Measurements from ENCODE around the gene PLEKHA1. TPM values are rescaled to one million over a fixed set of nuclear protein-coding genes. Genes with fewer than 3 reads are reported as not detected.

PLEKHA1 gene
- total RNA-seq, 1 experiment from 2014 or later = 10.0 TPM

DNA sequence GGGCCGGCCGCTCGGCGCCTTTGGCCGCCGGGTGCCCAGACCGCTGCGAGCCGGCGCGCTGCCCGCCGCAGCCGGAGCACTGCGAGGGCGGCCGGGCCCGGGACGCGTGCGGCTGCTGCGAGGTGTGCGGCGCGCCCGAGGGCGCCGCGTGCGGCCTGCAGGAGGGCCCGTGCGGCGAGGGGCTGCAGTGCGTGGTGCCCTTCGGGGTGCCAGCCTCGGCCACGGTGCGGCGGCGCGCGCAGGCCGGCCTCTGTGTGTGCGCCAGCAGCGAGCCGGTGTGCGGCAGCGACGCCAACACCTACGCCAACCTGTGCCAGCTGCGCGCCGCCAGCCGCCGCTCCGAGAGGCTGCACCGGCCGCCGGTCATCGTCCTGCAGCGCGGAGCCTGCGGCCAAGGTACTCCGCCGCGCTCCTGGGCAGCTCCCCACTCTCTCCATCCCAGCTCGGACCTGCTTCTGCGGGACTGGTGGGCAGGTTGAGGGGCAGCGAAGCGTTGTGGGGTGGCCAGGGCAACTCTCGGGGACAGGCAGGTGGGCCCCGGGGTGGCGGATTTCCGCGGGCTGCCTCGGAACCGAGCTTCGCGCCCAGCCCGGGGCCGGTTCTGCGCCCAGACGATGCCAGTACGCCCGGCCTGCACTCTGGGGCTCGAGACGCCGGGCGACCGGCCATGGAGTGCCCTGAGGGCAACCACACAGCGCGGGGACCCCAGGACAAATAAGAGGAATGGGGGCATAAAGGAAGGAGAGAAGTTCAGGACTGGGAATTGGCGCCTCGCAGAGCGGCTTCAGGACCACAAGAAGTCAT, 87.4 kb downstream of the PLEKHA1 start:
- DNase-seq (ENCODE audit: low read depth) = no peak

DNA sequence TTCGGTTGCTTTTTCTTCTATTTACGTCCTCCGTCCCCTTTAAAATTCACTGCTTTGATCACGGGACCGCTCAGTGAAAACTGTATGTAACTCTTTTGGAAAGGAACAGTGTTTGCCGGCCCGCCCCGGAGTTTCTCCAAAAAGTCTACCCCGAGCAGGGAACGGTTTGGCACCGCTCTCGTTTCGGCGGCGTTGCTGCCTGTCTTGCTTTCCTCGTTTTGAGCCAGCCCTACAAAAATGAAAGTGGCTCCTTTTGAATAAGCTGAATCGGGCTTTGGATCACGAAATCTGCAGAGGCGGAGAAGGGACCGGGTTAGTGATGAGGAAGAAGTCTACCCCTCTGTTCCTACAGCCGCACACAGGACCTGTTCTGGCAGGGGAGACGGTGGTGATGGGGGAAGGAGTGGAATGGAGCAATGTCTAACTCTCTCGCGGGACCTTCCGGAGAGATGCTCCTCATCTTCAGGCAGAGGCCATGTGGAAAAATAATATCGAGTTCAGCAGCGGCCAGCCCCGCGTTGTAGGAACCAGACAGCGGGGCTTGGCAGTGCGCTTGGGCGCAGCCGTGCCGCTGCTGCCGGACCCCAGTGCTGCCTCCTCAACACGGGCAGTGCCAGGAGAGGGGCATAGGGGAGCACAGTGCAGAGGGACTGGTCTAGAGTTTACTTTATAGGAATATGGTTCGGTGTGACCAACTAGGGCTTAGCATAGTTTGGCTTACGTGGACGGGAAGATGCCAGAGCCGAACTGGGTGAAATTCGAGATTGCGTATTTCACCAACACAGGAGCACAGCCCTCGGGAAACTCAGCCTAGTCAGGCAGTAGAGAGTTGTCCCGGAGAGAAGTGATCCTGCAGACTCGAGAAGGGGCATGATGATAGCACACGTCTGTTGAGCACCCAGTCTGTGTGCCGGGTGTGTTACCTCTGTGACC, 88.3 kb downstream of the PLEKHA1 start:
- peak; percentile 42 for DNase-seq (ENCODE audit: low read depth)

DNA sequence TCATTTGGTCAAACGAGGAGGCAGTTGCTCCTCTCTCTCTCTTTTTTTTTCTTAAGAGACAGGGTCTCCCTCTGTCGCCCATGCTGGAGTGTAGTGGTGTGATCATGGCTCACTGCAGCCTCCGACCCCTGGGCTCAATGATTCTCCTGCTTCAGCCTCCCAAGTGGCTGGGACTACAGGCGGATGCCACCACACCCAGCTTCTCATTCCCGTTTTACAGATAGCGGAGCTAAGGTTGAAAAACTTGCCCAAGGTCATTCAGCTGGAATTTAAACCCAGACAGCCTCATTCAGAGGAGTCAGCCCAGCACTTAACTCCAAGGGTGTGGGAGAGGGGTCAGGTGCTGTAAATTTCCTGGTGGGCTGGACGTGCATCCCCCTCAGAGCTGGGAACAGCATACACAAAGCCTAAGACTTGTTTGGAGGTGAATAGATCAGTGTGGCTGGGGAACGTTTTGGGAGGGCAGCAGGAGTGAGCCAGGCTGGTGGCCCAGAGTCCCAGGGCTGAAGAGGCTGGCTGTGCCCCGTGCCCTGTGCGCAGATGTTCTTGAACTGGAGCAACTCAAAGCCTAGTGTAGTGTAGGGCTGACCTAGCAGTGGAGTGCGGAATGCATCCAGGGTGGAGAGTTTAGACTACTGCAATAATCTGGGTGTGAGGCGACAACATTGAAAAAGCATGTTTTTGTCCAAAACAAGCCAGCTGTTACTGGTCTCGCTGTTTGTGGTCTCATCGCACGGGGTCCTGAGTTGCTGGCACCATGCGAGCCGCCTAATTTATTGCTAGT, 89.2 kb downstream of the PLEKHA1 start:
- DNase-seq (ENCODE audit: low read depth) = no peak

DNA sequence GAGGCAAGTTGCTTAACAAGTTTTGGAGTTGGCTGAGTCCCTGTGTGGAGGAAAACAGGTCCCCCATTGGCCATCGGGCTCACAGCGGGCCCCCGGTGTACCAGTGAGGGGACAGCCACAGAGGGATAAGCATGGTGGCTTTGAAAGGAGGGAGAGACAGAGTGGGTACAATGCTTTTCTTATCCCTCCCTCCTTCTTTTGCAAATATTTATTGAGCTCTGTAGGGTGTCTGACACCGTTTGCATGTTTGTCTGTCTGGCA, 89.7 kb downstream of the PLEKHA1 start:
- no peak for DNase-seq (ENCODE audit: low read depth)

DNA sequence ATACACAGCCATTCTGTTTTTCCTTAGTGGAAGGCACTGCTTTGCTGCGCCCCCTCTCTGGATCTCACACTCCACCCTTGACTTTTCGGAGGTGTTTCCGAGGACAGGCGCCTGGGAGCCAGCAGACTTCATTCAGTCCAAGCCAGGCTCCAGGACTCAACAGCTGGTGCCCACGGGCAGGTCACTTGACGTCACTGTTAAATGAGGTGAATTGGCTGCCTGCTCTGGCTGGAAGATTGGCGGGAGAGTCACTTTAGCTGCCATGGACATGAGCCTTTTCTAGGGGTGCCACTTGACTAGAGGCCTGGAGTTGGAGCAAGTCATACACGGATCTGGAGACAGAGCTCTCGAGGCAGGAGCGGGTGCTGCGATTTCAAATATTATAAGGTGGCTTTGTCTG, 90.1 kb downstream of the PLEKHA1 start:
- DNase-seq (ENCODE audit: low read depth) = no peak

DNA sequence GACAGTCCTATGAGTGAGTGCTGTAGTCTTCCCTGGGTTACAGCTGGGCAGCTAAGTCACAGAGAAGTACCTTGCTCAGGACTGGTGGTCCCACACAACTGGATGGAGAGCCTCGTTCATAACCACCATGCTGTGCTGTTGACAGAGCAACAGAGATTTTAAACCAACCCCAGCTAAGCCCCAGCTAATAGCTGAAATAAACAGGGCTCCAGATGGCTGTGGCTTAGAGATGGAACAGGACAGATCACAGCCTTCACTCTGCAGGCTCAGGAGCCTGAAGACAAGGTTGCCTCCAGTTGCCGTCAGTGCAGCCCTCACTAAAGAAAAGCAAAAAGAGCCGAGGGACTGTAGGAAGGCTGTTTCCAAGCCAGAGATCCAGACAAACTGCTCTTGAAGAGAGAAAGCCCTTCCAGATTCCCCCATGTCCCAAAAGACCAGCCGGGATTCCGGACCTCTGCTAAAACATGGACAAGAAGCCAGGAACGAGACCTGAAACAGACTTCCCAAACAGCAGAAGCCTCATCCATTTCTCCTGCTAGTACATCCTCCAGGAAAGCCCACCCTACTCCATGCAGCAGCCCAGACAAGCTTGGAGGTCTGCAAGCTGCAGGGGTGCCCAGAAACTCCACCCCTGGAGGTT, 91.0 kb downstream of the PLEKHA1 start:
- no peak for DNase-seq (ENCODE audit: low read depth)

DNA sequence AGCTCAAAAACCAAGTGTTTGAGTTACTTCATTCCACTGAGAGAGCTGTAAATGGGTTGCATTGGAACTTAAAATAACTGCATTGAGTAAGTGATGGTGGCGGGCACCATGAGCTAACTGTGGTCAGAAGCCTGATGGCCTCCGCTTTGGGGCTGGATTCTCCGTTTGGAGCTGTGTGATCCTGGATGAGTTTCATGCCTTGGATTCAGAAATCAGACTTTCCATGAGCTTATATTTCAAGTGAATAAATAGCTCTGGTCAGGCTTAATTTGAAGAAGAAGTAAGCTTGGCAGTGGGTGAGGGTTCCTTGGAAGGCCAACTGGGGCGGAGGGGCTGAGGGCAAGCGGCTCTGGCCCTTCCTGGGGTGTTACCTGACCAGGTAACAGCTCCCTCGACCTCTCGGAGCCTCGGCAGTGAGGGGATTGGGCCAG, 92.5 kb downstream of the PLEKHA1 start:
- no peak for DNase-seq (ENCODE audit: low read depth)

DNA sequence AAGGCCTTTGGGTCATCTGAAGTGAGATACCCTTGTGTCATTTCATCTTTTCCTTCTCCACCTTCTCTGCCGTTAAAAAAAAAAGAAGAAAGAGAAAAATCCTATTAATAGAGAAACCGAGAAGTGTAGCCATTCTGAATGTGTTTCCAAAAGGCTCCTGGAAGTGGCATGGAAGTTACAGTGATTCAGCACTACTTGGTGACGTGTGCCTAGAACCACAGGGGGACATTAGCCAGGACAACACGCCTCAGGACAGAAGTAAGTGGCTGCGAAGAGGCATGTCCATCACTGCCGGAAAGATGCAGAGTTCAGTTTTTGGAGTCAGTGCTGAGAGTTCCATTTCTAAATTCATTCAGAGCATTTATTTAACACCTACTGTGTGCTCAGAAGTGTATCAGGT, 93.2 kb downstream of the PLEKHA1 start:
- peak; percentile 49 for DNase-seq (ENCODE audit: low read depth)

DNA sequence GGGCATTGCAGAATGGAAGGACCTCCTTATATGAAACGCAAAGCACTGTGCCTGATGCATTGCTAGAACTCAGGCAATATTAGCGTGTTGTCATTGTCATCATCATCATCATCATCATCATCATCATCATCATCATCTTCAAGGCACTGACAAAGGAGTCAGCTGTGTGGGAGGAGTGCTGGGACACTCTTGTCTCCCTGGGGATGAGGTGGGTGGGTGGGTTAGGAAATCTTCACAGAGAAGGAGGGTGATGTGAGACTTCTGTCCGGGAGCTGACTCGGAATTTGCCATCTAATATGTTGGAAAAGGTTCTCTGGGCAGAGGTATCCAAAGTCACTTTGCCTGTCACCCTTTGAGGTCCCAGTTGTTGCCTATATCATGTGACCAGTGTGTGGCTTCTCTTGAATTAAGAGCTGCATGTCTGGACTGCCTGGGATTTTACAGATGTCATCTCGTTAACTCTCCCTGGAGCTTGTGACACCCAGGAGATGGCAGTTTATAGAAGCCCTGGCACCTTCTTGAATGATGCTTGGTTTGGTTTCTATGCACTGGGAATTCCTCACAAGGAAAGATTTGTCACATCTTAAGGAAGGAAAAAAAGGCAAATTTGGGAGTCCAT, 93.9 kb downstream of the PLEKHA1 start:
- DNase-seq (ENCODE audit: low read depth) = no peak

DNA sequence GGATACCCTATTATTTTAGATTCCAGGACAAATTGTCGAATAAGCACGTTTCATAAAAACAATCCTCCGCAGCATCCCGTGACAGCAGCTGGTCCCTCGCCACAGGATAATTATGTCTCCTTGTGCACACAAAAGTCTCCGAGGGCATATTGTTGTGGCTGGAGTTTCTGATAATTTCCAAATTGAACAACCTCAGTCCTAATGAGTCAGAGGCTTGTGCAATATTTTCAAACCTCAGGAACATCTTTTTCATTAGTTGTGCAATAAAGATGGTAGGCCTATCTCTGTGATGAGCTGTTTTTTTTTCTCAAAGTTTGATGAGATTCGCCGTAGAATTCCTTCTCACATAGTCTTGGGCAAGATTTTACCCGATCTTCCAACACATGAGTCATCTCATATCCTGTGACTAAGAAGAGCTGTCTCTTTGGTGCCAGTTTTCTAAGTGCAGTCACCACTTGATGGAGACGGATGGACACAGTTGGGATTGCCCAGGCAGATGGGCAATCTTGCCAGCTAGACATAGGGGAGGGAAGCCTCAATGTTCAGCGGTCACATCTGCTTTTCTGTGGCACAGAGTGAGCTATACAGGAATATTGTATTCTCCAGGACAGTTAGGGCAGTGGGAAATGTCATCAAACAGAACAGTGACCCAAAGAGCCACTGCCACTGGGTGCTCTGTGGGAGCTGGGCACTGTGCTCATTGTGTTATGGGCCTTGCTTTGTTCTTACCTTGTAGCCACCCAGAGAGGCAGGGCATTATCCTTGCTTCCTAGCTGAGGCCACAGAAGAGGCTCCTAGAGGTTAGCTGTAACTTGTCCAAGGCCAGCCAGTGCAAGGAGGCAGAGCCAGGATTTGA, 94.6 kb downstream of the PLEKHA1 start:
- DNase-seq (ENCODE audit: low read depth) = peak; percentile 99

DNA sequence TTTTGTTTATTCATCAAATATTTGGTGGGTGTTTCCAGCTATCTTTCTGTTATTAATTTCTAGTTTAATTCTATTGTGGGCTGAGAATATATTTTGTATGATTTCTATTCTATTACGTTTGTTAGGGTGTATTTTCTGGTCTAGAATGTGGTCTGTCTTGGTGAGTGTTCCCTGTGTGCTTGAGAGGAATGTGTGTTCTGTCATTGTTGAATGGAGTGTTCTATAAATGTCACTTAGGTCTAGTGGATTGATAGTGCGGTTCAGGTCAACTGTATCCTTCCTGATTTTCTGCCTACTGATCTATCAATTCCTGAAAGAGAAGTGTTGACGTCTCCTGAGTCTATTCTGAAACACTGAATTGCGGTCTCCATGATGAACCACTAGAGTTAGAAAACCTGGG, 95.3 kb downstream of the PLEKHA1 start:
- DNase-seq (ENCODE audit: low read depth) = no peak

DNA sequence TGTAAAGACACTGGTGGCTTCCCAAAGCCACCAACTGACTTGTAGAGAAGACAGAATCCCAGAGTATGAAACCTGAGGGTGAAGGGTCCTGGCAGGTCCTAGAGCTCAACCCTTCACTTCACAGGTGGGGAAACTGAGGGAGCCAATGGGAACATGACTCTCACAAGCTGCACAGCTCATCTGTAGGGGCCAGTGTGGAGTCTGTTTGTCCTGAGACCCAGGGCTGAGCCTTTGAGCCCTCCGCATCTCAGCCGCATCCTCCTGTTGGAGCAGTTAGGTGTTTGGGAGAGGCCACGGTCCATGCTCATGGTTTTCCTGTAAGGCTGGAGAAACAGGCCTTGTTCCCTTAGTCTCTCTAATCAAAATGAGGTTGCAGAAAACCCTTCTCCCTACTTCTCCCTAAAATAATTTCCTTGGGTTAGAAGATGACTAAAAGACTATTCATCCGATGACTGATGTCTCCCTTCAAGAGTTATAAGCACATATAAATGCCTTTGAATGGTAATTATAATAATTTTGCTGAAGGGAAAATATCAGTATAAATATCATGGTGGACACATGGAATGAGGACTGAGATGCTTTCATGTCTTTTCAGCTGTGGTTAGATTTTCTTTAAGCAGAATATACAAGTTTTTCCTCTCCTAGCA, 97.1 kb downstream of the PLEKHA1 start:
- peak; percentile 32 for DNase-seq (ENCODE audit: low read depth)

DNA sequence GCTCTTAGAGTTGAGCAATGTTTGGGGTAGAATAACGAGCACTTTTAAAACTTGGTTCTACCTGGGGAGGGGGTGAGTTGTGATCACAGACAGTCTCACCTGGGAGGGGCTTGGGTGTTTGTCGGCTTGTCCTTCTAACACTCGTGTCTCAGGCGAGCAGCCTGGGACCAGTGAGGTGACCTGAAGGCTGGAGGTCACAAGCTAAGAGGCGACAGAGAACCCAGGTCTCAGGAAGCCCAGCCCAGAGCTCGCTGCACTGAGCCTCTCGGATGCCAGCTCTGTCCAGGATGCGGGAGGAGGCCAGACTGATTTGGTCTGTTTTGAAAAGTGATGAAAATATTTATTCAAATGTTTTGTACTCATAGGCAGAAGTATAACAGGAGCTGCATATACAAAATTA, 98.6 kb downstream of the PLEKHA1 start:
- no peak for DNase-seq (ENCODE audit: low read depth)

DNA sequence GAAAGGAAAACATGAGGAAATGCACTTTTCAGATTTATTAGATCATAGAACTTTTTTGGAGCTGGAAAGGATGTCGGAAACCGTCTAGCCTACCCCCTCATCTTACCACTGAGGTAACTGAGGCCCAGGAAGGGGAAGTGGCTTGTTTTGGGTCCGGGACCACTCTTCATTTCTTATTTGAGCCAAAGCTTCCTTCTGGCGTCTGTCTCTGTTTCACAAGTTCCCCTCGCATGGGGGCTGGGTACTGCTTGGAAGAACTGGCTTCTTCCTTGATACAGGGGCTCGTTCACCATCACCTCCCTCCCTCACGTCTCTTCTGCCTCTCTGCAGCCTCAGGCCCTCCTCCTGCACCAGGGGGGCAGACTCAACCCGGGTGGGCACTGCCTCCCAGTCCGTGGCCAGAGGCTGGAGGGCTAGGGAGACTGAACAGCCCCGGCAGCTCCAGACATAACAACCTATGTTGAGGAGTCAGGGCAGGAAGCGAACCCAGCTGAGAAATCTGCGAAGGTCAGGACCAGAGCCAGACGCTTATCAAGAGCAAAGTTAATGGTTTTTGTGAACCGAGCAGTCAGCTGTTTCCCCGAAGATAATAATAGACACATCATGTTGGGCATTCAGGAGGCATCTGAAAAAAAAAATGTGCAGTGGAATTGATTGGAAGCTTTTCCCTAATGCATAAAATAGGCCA, 99.8 kb downstream of the PLEKHA1 start:
- DNase-seq (ENCODE audit: low read depth) = no peak

DNA sequence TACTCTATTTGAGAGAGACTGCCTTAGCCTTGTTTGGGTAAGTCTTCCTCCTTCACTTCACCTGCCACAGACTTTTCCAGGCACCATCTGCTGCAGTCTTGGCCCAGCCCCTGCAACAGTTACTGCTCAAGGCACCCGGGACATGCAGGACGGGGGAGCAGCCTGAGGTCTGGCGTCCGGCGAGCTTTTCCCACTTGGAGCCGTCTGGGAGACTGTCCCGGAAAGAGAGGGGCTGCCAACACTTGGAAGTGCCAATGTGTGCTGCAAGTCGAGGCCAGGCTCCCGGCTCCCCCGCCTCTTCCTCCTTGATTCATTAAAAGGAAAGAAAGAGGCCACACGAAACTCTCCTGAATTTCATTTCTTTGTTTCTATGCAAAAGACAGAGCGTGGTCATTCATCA, 100.6 kb downstream of the PLEKHA1 start:
- DNase-seq (ENCODE audit: low read depth) = no peak

DNA sequence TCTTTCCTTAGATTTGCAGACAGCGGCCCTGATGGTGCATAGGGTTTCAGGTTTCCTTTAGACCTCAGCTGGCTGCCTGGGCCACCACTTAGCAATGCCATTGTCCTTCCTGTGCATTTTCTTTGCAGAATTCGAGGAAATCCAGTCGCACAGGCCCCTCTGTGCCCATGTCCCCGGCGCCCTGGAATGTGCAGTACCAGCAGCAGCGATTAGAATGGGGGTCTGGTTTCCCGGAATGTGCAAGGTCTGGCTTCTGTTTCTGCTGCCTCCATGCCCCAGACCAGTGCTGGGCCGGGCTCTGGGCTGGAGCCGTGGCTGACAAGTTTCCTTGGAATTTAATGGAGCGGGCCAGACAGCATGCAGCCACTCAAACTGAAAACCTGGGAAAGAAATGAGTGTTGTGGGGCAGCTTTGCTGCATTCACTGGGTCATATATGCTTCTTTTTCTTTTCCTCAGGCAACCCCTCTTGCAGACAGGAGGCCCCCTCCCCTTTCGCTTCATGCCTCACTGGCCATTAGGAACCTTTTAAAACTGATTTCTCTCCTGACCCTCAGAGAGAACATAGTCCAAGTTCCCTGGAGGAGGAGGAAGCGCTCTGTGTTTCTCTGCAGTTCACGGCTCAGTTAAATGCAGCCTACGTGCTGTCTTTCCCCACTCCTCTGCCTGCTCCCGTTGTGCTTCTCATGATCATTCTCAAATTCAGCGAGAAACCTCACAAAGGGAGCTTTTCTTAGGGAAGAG, 101.3 kb downstream of the PLEKHA1 start:
- no peak for DNase-seq (ENCODE audit: low read depth)

DNA sequence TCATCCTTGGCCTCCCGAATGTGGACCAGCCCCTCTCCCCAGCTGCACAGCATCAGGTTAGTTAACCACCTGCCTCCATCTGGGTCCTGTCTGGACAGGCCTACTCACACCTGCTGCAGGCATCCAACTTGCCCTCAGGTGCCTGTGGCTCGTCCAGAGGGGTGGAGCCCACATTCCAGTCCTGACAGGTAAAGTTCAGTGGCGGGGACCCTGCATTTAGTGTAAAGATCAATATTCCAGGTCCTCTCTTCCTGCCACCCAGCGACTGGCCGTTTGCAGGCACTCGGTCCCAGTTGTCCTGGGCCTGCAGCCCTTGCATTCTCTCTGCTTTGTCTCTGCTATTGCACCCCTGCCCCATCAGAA, 101.8 kb downstream of the PLEKHA1 start:
- no peak for DNase-seq (ENCODE audit: low read depth)

DNA sequence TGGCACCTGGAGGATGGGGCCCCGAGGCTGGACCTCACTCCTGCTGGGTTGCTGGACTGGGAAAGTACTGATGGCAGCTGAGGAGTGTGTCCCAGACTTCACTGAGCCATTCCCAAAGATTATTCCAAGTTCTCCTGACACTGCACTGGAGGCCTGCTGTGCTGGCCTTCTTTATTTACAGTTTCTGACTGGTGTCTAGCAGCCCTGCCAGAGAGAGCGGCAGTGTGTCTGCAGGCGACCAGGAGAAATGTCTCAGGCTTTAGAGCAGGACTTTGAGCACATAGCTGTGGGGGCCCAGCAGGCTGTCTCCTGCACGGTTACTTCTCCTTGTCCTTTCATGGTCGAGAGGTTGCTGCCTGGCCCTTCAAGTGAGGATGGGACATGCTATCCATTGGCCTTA, 102.9 kb downstream of the PLEKHA1 start:
- DNase-seq (ENCODE audit: low read depth) = no peak

DNA sequence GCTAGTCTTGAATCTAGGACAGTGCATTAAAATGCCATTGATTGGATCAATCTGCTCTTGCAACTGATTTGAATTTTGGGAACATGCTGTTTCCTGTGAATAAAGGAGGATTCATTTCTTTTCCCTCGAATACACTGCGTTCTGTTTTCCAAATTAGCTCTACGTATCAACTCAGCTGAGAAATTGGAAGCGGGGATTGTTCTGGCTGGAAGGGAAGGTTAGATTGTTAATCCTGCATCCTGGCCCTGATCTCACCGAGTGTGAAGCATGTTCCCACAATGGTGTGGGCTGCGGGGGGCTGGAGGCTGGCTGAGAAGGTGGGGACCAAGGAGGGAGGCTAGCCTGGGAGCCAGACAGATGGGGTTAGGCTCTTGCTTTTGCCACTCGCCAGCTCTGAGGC, 104.5 kb downstream of the PLEKHA1 start:
- DNase-seq (ENCODE audit: low read depth) = no peak

All from RPMI7951 (cell line).